Activated B cell treated with CpG ODN at 0.5 μM for 24 hours (primary cell): ENCODE measurements around the gene CHDH. TPM values are rescaled to one million over a fixed set of nuclear protein-coding genes. Genes with fewer than 3 reads are reported as not detected.

Experiments used
- ATAC-seq: fragments of 200-7000 bp; cut with Tn5 transposase; one replicate; pipeline ENCODE4 v1.10.0; 2021; ENCODE audit warnings: low read depth, mild to moderate bottlenecking, moderate library complexity
- CTCF ChIA-PET: fragments of 350-600 bp; sonication (Branson Sonifier 250); formaldehyde crosslinking; loops from one replicate; lab custom pipeline; 2021; ENCODE audit warnings: antibody characterized with exemption; lab: Charles Lee
- POLR2A ChIA-PET: fragments of 350-600 bp; sonication (Branson Sonifier 250); formaldehyde crosslinking; loops from one replicate; lab custom pipeline; 2021; ENCODE audit warnings: antibody characterized with exemption; lab: Charles Lee
- DNase-seq: peaks from one replicate; pipeline ENCODE4 v3.0.0; 2022
- H3K27ac Mint-ChIP-seq: one replicate; pipeline ENCODE4 v1.8.0; 2020; ENCODE audit warnings: mixed read lengths
- H3K27me3 Mint-ChIP-seq: one replicate; pipeline ENCODE4 v1.8.0; 2021; ENCODE audit warnings: mixed read lengths
- H3K36me3 Mint-ChIP-seq: one replicate; pipeline ENCODE4 v1.8.0; 2021; ENCODE audit warnings: low read depth, mixed read lengths
- H3K4me1 Mint-ChIP-seq: one replicate; pipeline ENCODE4 v1.8.0; 2021; ENCODE audit warnings: mixed read lengths
- H3K4me3 Mint-ChIP-seq: one replicate; pipeline ENCODE4 v1.8.0; 2020; ENCODE audit warnings: mild to moderate bottlenecking, mixed read lengths
- H3K9me3 Mint-ChIP-seq: one replicate; pipeline ENCODE4 v1.8.0; 2020; ENCODE audit warnings: mixed read lengths
- CTCF ChIP-seq: fragments of 200-600 bp; IDR thresholded peaks from one replicate; pipeline ENCODE4 v1.8.0; 2022; ENCODE audit warnings: antibody characterized with exemption, mild to moderate bottlenecking
- intact Hi-C: fragments of 100-400 bp; cut with micrococcal nuclease; formaldehyde crosslinking; loops from one replicate; pipeline ENCODE4 v1.15.1; 2024
- total RNA-seq: library from RNA; stranded (reverse); gene quantifications from 2 replicates; pipeline ENCODE4 v1.2.3, GENCODE V29; 2022

The CHDH gene
- total RNA-seq, 1 donor from 2014 or later = 6.0 TPM

- Mint-ChIP-seq H3K27ac (no peak overlapping the region), H3K4me3 (no peak overlapping the region), H3K9me3 (no peaks in the 10 kb centered on the region), H3K36me3 (no peaks in the 10 kb centered on the region), H3K4me1 (no peaks in the 10 kb centered on the region), H3K27me3 (no peaks in the 10 kb centered on the region)
- DNase-seq (no peak), ATAC-seq (no peak)
- ChIA-PET POLR2A (no interaction called here), CTCF (no interaction called here)
- intact Hi-C loops = no loop called here
- no peak for TF ChIP-seq CTCF
These were observed 51.0 kb downstream of the CHDH start for GRCh38 chr3:53795176-53795575.

- Mint-ChIP-seq H3K27ac (no peak overlapping the region), H3K9me3 (no peaks in the 10 kb centered on the region), H3K36me3 (no peaks in the 10 kb centered on the region), H3K4me1 (no peaks in the 10 kb centered on the region), H3K27me3 (no peaks in the 10 kb centered on the region), H3K4me3 (no peak overlapping the region)
- DNase-seq = no peak
- no peak for TF ChIP-seq CTCF
- ATAC-seq = no peak
- CTCF ChIA-PET = no interaction called here
- intact Hi-C loops = no loop called here
- POLR2A ChIA-PET = no interaction called here
These were observed 51.6 kb downstream of the CHDH start for GRCh38 chr3:53794597-53794996.

GRCh38 chr3:53792866-53793265 is 53.4 kb downstream of the CHDH start:
- POLR2A ChIA-PET = no interaction called here
- ATAC-seq = no peak
- intact Hi-C loops = no loop called here
- no peak for DNase-seq
- Mint-ChIP-seq H3K36me3 (no peaks in the 10 kb centered on the region), H3K4me1 (no peaks in the 10 kb centered on the region), H3K9me3 (no peaks in the 10 kb centered on the region), H3K27me3 (peaks cover 2% of the 10 kb centered on the region), H3K27ac (no peak overlapping the region), H3K4me3 (no peak overlapping the region)
- TF ChIP-seq CTCF = no peak
- CTCF ChIA-PET = no interaction called here

GRCh38 chr3:53791317-53791716 is 54.9 kb downstream of the CHDH start:
- no peak overlapping the region for H3K4me3 Mint-ChIP-seq
- H3K4me1 Mint-ChIP-seq = no peaks in the 10 kb centered on the region
- no peaks in the 10 kb centered on the region for H3K36me3 Mint-ChIP-seq
- H3K27ac Mint-ChIP-seq = no peak overlapping the region
- ChIA-PET CTCF (no interaction called here), POLR2A (no interaction called here)
- DNase-seq (no peak), ATAC-seq (no peak)
- no peak for TF ChIP-seq CTCF
- intact Hi-C loops = no loop called here
- no peaks in the 10 kb centered on the region for H3K9me3 Mint-ChIP-seq
- peaks cover 2% of the 10 kb centered on the region for H3K27me3 Mint-ChIP-seq

GRCh38 chr3:53790470-53790869 is 55.7 kb downstream of the CHDH start:
- no peak overlapping the region for H3K4me3 Mint-ChIP-seq
- intact Hi-C loops = no loop called here
- H3K27me3 Mint-ChIP-seq = peaks cover 2% of the 10 kb centered on the region
- ATAC-seq = no peak
- CTCF ChIA-PET = no interaction called here
- no peaks in the 10 kb centered on the region for H3K36me3 Mint-ChIP-seq
- no peak for TF ChIP-seq CTCF
- H3K27ac Mint-ChIP-seq = no peak overlapping the region
- H3K9me3 Mint-ChIP-seq = no peaks in the 10 kb centered on the region
- POLR2A ChIA-PET = no interaction called here
- H3K4me1 Mint-ChIP-seq = no peaks in the 10 kb centered on the region
- DNase-seq = no peak
